A549 (cell line): ENCODE data around the gene GOLGA8K. TPM values are rescaled to one million over a fixed set of nuclear protein-coding genes. Genes with fewer than 3 reads are reported as not detected.
"Not testable (repeated sequence)": the region's sequence is repeated elsewhere in the genome, so short reads cannot be mapped to it uniquely, and the experiment has no call there.

Source experiments
- ATAC-seq, 2 experiments: fragments of 200-7000 bp in 1 of 2; fragments of >200 bp in 1 of 2; cut with Nextera tagmentation in 1 of 2; cut with Tn5 transposase in 1 of 2; 3 replicates each; pipeline versions ENCODE4 v1.8.0 to v1.9.1; 2018 to 2020; ENCODE audit warnings: mild to moderate bottlenecking in 1 of 2, moderate library complexity in 1 of 2
- CTCF ChIA-PET: fragments of 300-600 bp; sonication (Branson Sonifier 250); formaldehyde crosslinking; extraction: SDS; loops from one replicate; lab custom pipeline; 2021; ENCODE audit warnings: antibody characterized with exemption, inconsistent platforms; lab: Yijun Ruan, JAX
- POLR2A ChIA-PET: fragments of 350-600 bp; formaldehyde crosslinking; extraction: SDS; loops from one replicate; lab custom pipeline; 2021; ENCODE audit warnings: antibody characterized with exemption, inconsistent platforms; lab: Yijun Ruan, JAX
- DNase-seq, 2 experiments: peaks; one replicate each; pipeline versions ENCODE4 v3.0.0 to v3.0.0-alpha.2; 2011 to 2016; ENCODE audit warnings: low read depth in 1 of 2, low spot score in 1 of 2
- FAIRE-seq: peaks from 2 replicates; lab custom pipeline; 2011; peaks lifted over from hg19 to GRCh38; lab: Jason Lieb, UNC
- H3K27ac ChIP-seq, 2 experiments: fragments of >200 bp; sonication (Bioruptor Twin); formaldehyde crosslinking; 3 replicates each; pipeline ENCODE4 v1.5.1; 2016 to 2017
- H3K4me1 ChIP-seq: fragments of >200 bp; sonication (Bioruptor Twin); formaldehyde crosslinking; 3 replicates; pipeline ENCODE4 v1.6.1; 2016
- H3K4me2 ChIP-seq: fragments of >200 bp; sonication (Bioruptor Twin); formaldehyde crosslinking; 3 replicates; pipeline ENCODE4 v1.6.1; 2016
- H3K4me3 ChIP-seq: fragments of >200 bp; sonication (Bioruptor Twin); formaldehyde crosslinking; 3 replicates; pipeline ENCODE4 v1.5.1; 2016
- H3K9me3 ChIP-seq: fragments of >200 bp; sonication (Bioruptor Twin); formaldehyde crosslinking; 3 replicates; pipeline ENCODE4 v1.6.1; 2016
- CEBPB ChIP-seq, 2 experiments: fragments of >200 bp in 1 of 2; sonication (Bioruptor Twin) in 1 of 2; formaldehyde crosslinking in 1 of 2; IDR thresholded peaks; 2 replicates each; pipeline ENCODE4 v1.6.1; 2012 to 2016
- CTCF ChIP-seq: fragments of >200 bp; sonication (Bioruptor Twin); formaldehyde crosslinking; IDR thresholded peaks from 3 replicates; pipeline ENCODE4 v1.5.1; 2016
- RAD21 ChIP-seq, 2 experiments: fragments of >200 bp in 1 of 2; sonication (Bioruptor Twin) in 1 of 2; formaldehyde crosslinking in 1 of 2; IDR thresholded peaks in 1 of 2; conservative IDR thresholded peaks in 1 of 2; 2 replicates in 1 of 2; 3 replicates in 1 of 2; pipeline ENCODE4 v1.6.1; 2012 to 2018; ENCODE audit warnings: inconsistent platforms in 1 of 2
- WGBS: methylation state at CpG from one replicate; pipeline ENCODE4 v1.1.6; 2017; ENCODE audit errors: missing lambda C conversion rate; 5-methylcytosine and 5-hydroxymethylcytosine counted together
- polyA minus RNA-seq: library from RNA; depleted of rRNA, polyadenylated mRNA; stranded (reverse); fragments of >200 nt; gene quantifications from 2 replicates; pipeline ENCODE4 v1.2.3, GENCODE V29; 2011; rRNA and poly(A)+ RNA removed
- polyA plus RNA-seq, 4 experiments: library from polyadenylated mRNA; depleted of rRNA in 3 of 4; stranded (reverse); fragments of >200 nt; fragmentation: RNase III in 1 of 4; extraction: RNeasy Plus Mini Kit Qiagen cat#74134 plus additional on column Dnase treatment in 1 of 4; gene quantifications; 2 replicates in 3 of 4; 3 replicates in 1 of 4; pipeline ENCODE4 v1.2.3, GENCODE V29; 2011 to 2017

Gene GOLGA8K
- polyA plus RNA-seq (2011; rRNA removed) (0.77 and 0.83 TPM in 2 replicates), polyA plus RNA-seq (2017; fragmentation: RNase III; extraction: RNeasy Plus Mini Kit Qiagen cat#74134 plus additional on column Dnase treatment) (0.43 to 0.87 TPM (median 0.75 TPM) in 3 replicates), polyA minus RNA-seq (1.5 and 1.9 TPM in 2 replicates)
- 0.08 and 0.12 TPM in 2 replicates for polyA plus RNA-seq (2012; cell fraction: cytosol; rRNA removed)
- 1.2 and 1.6 TPM in 2 replicates for polyA plus RNA-seq (2012; cell fraction: nucleus; rRNA removed)

GRCh38 chr15:32403192-32403591 lies at the start of gene GOLGA8K:
GOLGA8K (minus strand) TSS chr15:32403292; CDS start chr15:32403194, 98 bp downstream.
- POLR2A ChIA-PET, ATAC-seq, DNase-seq, FAIRE-seq, H3K4me3 ChIP-seq, H3K27ac ChIP-seq, H3K4me2 ChIP-seq, CTCF ChIA-PET, H3K4me1 ChIP-seq, H3K9me3 ChIP-seq: not testable (repeated sequence)
- WGBS = 78% methylated on average over 3 of the region's 8 CpGs

GRCh38 chr15:32440445-32440977 lies 37.4 kb upstream of the GOLGA8K start:
- H3K9me3 ChIP-seq, FAIRE-seq, H3K27ac ChIP-seq, H3K4me3 ChIP-seq, POLR2A ChIA-PET, DNase-seq, CTCF ChIA-PET, H3K4me2 ChIP-seq, H3K4me1 ChIP-seq: not testable (repeated sequence)
- 33% methylated on average over 5 of the region's 12 CpGs for WGBS
- ATAC-seq = peak; percentile 87 to 99

DNA sequence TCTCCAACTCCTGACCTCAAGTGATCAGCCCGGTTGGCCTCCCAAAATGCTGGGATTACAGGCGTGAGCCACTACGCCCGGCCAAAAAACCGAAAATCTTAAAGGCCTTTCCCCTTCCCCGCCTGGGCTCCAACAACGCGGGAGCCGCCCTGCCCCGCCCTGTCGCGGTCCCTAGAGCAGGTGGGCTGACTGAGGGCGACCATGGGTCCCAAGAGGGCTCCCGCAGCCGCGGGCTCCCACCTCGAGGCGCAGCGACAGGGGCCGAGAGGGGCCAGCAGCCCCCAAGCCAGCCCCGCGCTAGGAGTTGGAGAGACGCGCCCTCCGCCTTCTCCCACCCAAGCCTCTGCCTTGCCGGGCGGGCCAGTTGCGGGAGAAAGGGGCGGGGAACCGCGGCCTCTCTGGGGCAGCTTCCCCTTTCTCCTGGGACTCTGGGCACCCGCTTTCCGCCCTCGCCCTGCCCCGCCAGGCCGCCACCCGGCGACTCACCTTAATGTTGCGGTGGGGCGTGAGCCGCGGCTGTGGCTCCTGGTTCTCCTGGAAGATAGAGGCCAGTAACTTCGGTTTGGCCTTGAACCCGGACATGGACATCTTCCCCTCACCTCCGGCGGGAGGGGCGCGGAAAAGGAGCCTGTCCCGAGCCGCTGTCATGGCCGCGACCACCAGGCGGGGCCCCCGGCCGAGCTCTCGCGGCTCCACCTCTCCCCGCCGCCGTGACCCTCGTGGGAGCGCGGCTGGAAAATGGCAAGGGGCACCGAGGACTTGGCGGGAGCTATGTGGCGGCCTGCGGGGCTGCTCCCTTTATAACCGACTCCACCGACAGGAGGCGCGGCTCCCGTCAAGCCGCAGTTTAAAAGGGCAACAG lies 31.2 kb upstream of the GOLGA8K start:
- WGBS = no CpG with 5 or more reads among the region's 73 CpGs
- peak; percentile 93 to 95 for ATAC-seq
- FAIRE-seq, H3K4me3 ChIP-seq, H3K27ac ChIP-seq, CTCF ChIA-PET, POLR2A ChIA-PET, H3K4me1 ChIP-seq, DNase-seq, H3K9me3 ChIP-seq, H3K4me2 ChIP-seq: not testable (repeated sequence)

DNA sequence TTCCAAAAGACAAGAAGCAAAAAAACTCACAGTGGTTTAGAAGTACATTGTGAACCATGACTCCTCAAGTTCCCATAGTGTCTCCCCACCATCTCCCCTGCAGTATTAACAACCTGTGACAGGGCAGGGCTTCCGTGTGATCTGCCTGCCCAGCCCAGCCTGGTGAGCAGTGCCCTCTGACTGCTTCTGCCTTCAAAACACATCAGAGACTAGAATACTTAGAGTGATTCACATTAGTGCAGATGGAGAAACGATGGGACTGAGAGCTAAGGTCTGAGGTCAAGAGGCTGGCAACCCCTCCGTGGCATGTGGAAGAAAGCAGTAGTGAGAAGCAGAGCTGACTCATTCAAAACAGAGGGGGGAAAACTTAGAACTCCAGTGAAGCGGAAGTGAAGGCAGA lies 24.5 kb upstream of the GOLGA8K start:
- peak overlapping the region; percentile 48; the same call in 1 of the 3 replicates for H3K4me2 ChIP-seq
- H3K27ac ChIP-seq, H3K4me1 ChIP-seq, POLR2A ChIA-PET, DNase-seq, H3K4me3 ChIP-seq, FAIRE-seq, CTCF ChIA-PET, H3K9me3 ChIP-seq: not testable (repeated sequence)
- peak; percentile 81 to 100 for ATAC-seq
- WGBS = 35% methylated on average over 1 of the region's 4 CpGs

DNA sequence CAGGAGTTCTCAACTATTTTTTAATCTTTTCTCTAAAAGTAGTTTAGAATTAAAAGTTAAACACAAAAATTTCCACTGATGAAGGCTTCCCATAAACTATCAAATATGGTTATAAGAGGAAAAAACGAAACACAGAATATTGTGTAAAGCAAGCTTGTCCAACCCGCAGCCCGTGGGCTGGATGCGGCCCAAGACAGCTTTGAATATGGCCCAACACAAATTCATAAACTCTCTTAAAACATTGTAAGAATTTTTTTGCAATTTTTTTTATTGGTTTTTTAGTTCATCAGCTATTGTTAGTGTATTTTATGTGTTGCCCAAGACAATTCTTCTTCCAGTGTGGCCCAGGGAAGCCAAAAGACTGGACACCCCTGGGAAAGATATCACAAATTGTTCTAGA lies 23.4 kb upstream of the GOLGA8K start:
- DNase-seq, POLR2A ChIA-PET, FAIRE-seq: not testable (repeated sequence)

GRCh38 chr15:32407903-32408302 lies 4.8 kb upstream of the GOLGA8K start:
- H3K9me3 ChIP-seq, H3K4me3 ChIP-seq, CTCF ChIA-PET, H3K27ac ChIP-seq: not testable (repeated sequence)
- 0 out of 6 replicates have a peak, but pooled peaks of 1 of the 2 experiments have one; percentile 24 for ATAC-seq
- WGBS = 0% methylated on average over 2 of the region's 3 CpGs
- TF ChIP-seq CEBPB (IDR thresholded peaks at IDR 0.05) (0 out of 4 replicates have a peak, but pooled peaks of 1 of the 2 experiments have one; percentile 16), CTCF (peak; percentile 34; the same call in 2 of the 3 replicates), RAD21 (conservative IDR thresholded peaks at IDR 0.05 in 1 of 2, IDR thresholded peaks at IDR 0.05 in 1 of 2) (peak in 1 of 2 experiments; percentile 25; a peak in 2 of 5 replicates)
- TF ChIP-seq, all 56 proteins: peak for 3; not testable (repeated sequence) for 53
- H3K4me1 ChIP-seq, H3K4me2 ChIP-seq, POLR2A ChIA-PET, FAIRE-seq, DNase-seq: not testable (repeated sequence)

More for the DNA sequence above, 23.4 kb upstream of the GOLGA8K start:
- H3K4me2 ChIP-seq, H3K4me1 ChIP-seq, CTCF ChIA-PET, ATAC-seq, H3K9me3 ChIP-seq, H3K27ac ChIP-seq, H3K4me3 ChIP-seq: not testable (repeated sequence)
- 91% methylated on average over 4 of the region's 4 CpGs for WGBS

DNA sequence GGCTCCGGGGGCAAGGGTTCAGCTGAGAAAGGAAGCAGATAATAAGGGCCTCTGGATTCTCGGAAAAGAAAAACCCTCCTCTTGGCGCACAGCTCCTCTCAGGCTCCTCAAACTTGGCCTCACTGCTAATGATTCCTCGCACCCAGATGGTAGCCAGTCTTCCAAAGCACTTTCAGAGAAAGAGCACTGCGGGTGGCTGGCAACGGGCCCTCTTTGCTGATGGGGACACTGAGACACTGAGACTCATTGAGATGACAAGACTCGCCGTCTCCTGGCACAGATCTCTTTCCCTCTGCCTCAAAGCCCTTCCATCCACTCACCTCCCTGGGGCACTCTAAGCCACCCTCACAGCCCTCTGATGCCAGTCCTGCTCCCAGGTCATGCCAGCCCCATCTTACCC lies 6.6 kb downstream of the GOLGA8K start:
- FAIRE-seq, POLR2A ChIA-PET, ATAC-seq, H3K4me3 ChIP-seq, H3K27ac ChIP-seq, H3K9me3 ChIP-seq, H3K4me2 ChIP-seq, CTCF ChIA-PET, DNase-seq, H3K4me1 ChIP-seq: not testable (repeated sequence)
- WGBS = 33% methylated on average over 1 of the region's 8 CpGs

GRCh38 chr15:32394745-32395144 lies 8.3 kb downstream of the GOLGA8K start:
- H3K9me3 ChIP-seq, CTCF ChIA-PET, H3K4me1 ChIP-seq, DNase-seq, POLR2A ChIA-PET, H3K4me2 ChIP-seq, H3K27ac ChIP-seq, FAIRE-seq, ATAC-seq, H3K4me3 ChIP-seq: not testable (repeated sequence)
- WGBS = no CpG with 5 or more reads among the region's 5 CpGs

- H3K4me2 ChIP-seq, POLR2A ChIA-PET, H3K4me1 ChIP-seq, H3K27ac ChIP-seq, H3K9me3 ChIP-seq, FAIRE-seq, H3K4me3 ChIP-seq, DNase-seq, CTCF ChIA-PET: not testable (repeated sequence)
- ATAC-seq = peak; percentile 85 to 93
- no CpG with 5 or more reads among the region's 14 CpGs for WGBS
Observed at GRCh38 chr15:32388050-32388648, 14.9 kb downstream of the GOLGA8K start.
